VCaP (cell line): ENCODE results near the gene SMIM24.

Experiments
- H3K27ac ChIP-seq: fragments of 450-650 bp; 2 replicates; pipeline ENCODE4 v1.5.1; 2017
- TF ChIP-seq, protein P1 (sequence below): fragments of 450-650 bp; conservative IDR thresholded peaks from 2 replicates; pipeline ENCODE4 v1.5.1; 2017; ENCODE audit warnings: mild to moderate bottlenecking, moderate library complexity

The SMIM24 gene

GRCh38 chr19:3518659-3519058 lies 38.3 kb upstream of the SMIM24 start:
- H3K27ac ChIP-seq: no peak overlapping the region
- TF ChIP-seq, protein P1, sequence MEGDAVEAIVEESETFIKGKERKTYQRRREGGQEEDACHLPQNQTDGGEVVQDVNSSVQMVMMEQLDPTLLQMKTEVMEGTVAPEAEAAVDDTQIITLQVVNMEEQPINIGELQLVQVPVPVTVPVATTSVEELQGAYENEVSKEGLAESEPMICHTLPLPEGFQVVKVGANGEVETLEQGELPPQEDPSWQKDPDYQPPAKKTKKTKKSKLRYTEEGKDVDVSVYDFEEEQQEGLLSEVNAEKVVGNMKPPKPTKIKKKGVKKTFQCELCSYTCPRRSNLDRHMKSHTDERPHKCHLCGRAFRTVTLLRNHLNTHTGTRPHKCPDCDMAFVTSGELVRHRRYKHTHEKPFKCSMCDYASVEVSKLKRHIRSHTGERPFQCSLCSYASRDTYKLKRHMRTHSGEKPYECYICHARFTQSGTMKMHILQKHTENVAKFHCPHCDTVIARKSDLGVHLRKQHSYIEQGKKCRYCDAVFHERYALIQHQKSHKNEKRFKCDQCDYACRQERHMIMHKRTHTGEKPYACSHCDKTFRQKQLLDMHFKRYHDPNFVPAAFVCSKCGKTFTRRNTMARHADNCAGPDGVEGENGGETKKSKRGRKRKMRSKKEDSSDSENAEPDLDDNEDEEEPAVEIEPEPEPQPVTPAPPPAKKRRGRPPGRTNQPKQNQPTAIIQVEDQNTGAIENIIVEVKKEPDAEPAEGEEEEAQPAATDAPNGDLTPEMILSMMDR: no peak

DNA sequence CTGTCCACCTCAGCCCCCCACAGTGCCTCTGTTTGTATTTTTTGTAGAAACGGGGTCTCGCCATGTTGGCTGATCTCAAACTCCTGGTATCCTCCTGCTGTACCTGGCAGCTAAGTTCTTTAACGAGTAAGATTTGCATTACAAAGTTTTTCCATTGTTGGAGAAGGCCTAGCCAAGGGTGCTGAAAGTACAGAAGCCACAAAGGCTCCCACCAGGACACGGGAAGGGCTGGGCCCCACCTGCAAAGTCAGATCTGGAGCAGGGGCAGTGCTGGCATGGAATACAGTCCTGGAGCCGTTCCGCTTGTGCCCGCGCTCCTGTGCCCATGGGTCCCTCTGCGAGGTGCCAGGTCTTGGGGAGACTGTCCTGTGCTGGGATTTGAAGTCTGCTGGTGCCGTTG lies 37.9 kb upstream of the SMIM24 start:
- TF ChIP-seq, protein P1: no peak
- H3K27ac ChIP-seq: no peak overlapping the region

DNA sequence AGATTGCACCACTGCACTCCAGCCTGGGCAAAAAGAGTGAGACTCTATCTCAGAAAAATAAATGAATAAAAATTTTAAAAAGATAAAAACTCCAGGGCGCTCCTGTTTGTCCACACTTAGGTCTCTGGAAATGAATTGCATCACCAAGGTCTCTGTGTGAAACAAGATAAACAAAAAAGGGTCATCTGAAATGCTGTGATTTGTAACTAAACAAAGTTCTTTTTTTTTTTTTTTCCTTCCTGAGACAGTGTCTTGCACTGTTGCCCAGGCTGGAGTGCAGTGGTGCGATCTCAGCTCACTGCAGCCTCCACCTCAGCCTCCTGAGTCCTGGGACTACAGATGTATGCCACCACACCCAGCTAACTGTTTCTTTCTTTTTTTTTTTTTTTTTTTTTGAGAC lies 37.3 kb upstream of the SMIM24 start:
- TF ChIP-seq, protein P1: no peak
- H3K27ac ChIP-seq: no peak overlapping the region

GRCh38 chr19:3516675-3517207 lies 36.4 kb upstream of the SMIM24 start:
- no peak overlapping the region for H3K27ac ChIP-seq
- TF ChIP-seq, protein P1: no peak

GRCh38 chr19:3515891-3516422 lies 35.6 kb upstream of the SMIM24 start:
- TF ChIP-seq, protein P1: no peak
- H3K27ac ChIP-seq: no peak overlapping the region

- H3K27ac ChIP-seq: no peak overlapping the region
- TF ChIP-seq, protein P1: no peak
Observed at GRCh38 chr19:3514930-3515329, 34.6 kb upstream of the SMIM24 start.

- TF ChIP-seq, protein P1: no peak
- H3K27ac ChIP-seq: no peak overlapping the region
Observed at GRCh38 chr19:3513229-3514140, 33.2 kb upstream of the SMIM24 start.
